GM23338 (cell line): ENCODE data around the gene SPDYE3. TPM values are rescaled to one million over a fixed set of nuclear protein-coding genes. Genes with fewer than 3 reads are reported as not detected.
"Not testable (repeated sequence)": the region's sequence is repeated elsewhere in the genome, so short reads cannot be mapped to it uniquely, and the experiment has no call there.

ENCODE experiments used
- ATAC-seq: fragments of 200-7000 bp; cut with Tn5 transposase; 3 replicates; pipeline ENCODE4 v1.9.1; 2020
- DNase-seq: peaks from one replicate; pipeline ENCODE4 v3.0.0-alpha.2; 2015; ENCODE audit warnings: low spot score
- H2AFZ ChIP-seq: fragments of 200-600 bp; sonication (generic); 2 replicates; pipeline ENCODE4 v1.8.0; 2016; ENCODE audit warnings: antibody characterized with exemption, mild to moderate bottlenecking, moderate library complexity
- H3F3A ChIP-seq: fragments of 200-600 bp; sonication (generic); replicated peaks from 2 replicates; pipeline ENCODE4 v1.8.0; 2017; ENCODE audit warnings: antibody characterized with exemption, mixed run types, low read depth
- H3K27ac ChIP-seq: fragments of 200-600 bp; sonication (generic); 2 replicates; pipeline ENCODE4 v1.6.1; 2016; ENCODE audit warnings: low read depth
- H3K27me3 ChIP-seq: fragments of 200-600 bp; sonication (generic); 2 replicates; pipeline ENCODE4 v1.8.0; 2016; ENCODE audit warnings: mild to moderate bottlenecking, mixed run types, moderate library complexity; ENCODE audit not compliant: insufficient read depth
- H3K36me3 ChIP-seq: fragments of 200-600 bp; sonication (generic); 2 replicates; pipeline ENCODE4 v1.8.0; 2016; ENCODE audit warnings: mild to moderate bottlenecking; ENCODE audit not compliant: insufficient read depth
- H3K4me1 ChIP-seq: fragments of 200-600 bp; sonication (generic); 2 replicates; pipeline ENCODE4 v1.8.0; 2016; ENCODE audit warnings: mild to moderate bottlenecking, moderate library complexity; ENCODE audit not compliant: insufficient read depth
- H3K4me2 ChIP-seq: fragments of 200-600 bp; sonication (generic); 2 replicates; pipeline ENCODE4 v1.7.1; 2017; ENCODE audit warnings: mixed run types
- H3K4me3 ChIP-seq: fragments of 200-600 bp; sonication (generic); 2 replicates; pipeline ENCODE4 v1.6.1; 2016; ENCODE audit warnings: mixed run types
- H3K79me2 ChIP-seq: fragments of 200-600 bp; sonication (generic); replicated peaks from 2 replicates; pipeline ENCODE4 v1.8.0; 2017; ENCODE audit warnings: mild to moderate bottlenecking; ENCODE audit not compliant: insufficient read depth
- H3K9me2 ChIP-seq: fragments of 200-600 bp; sonication (generic); 2 replicates; pipeline ENCODE4 v1.8.0; 2017; ENCODE audit not compliant: insufficient read depth
- H4K20me1 ChIP-seq: fragments of 200-600 bp; sonication (generic); replicated peaks from 2 replicates; pipeline ENCODE4 v1.8.0; 2017; ENCODE audit warnings: mild to moderate bottlenecking; ENCODE audit not compliant: insufficient read depth
- H3K27ac Mint-ChIP-seq: 2 replicates; pipeline ENCODE4 v1.8.0; 2020; ENCODE audit warnings: inconsistent platforms, mild to moderate bottlenecking, moderate library complexity, mixed read lengths
- H3K27me3 Mint-ChIP-seq: 3 replicates; pipeline ENCODE4 v1.8.0; 2022; ENCODE audit warnings: low read depth, mild to moderate bottlenecking, moderate library complexity, mixed read lengths, inconsistent platforms; ENCODE audit not compliant: insufficient read depth, poor library complexity
- H3K36me3 Mint-ChIP-seq: 3 replicates; pipeline ENCODE4 v1.8.0; 2021; ENCODE audit warnings: low read depth, mild to moderate bottlenecking, inconsistent platforms, moderate library complexity, mixed read lengths
- H3K4me1 Mint-ChIP-seq: 3 replicates; pipeline ENCODE4 v1.8.0; 2020; ENCODE audit warnings: mild to moderate bottlenecking, inconsistent platforms, mixed read lengths
- H3K4me3 Mint-ChIP-seq: 3 replicates; pipeline ENCODE4 v1.8.0; 2021; ENCODE audit warnings: moderate library complexity, mild to moderate bottlenecking, inconsistent platforms, mixed read lengths
- H3K9me3 Mint-ChIP-seq: 3 replicates; pipeline ENCODE4 v1.8.0; 2020; ENCODE audit warnings: moderate library complexity, mild to moderate bottlenecking, inconsistent platforms, mixed read lengths
- CTCF ChIP-seq, 2 experiments: fragments of 200-600 bp in 1 of 2; sonication (generic) in 1 of 2; conservative IDR thresholded peaks; 2 replicates each; pipeline versions ENCODE4 v1.5.1 to v1.6.1; 2016 to 2017; ENCODE audit warnings: antibody characterized with exemption in 2 of 2, low read depth in 2 of 2, mild to moderate bottlenecking in 2 of 2, moderate library complexity in 1 of 2
- EZH2 ChIP-seq: fragments of 200-600 bp; sonication (generic); IDR thresholded peaks from one replicate; pipeline ENCODE4 v1.8.0; 2017; ENCODE audit warnings: antibody characterized with exemption, mild to moderate bottlenecking, low read depth; ENCODE audit not compliant: unreplicated experiment
- EZH2phosphoT487 ChIP-seq: fragments of 200-600 bp; sonication (generic); IDR thresholded peaks from one replicate; pipeline ENCODE4 v1.8.1; 2018; ENCODE audit warnings: antibody characterized with exemption; ENCODE audit not compliant: unreplicated experiment
- JUNB ChIP-seq: IDR thresholded peaks from one replicate; pipeline ENCODE4 v1.6.1; 2016; ENCODE audit warnings: antibody characterized with exemption; ENCODE audit not compliant: unreplicated experiment
- REST ChIP-seq: IDR thresholded peaks from one replicate; pipeline ENCODE4 v1.6.1; 2018; ENCODE audit warnings: antibody characterized with exemption; ENCODE audit not compliant: unreplicated experiment
- STAT1 ChIP-seq: IDR thresholded peaks from one replicate; pipeline ENCODE4 v1.6.1; 2016; ENCODE audit warnings: antibody characterized with exemption; ENCODE audit not compliant: unreplicated experiment
- ZNF114 ChIP-seq: fragments of 250-450 bp; sonication (Bioruptor Pico); IDR thresholded peaks from 2 replicates; pipeline ENCODE4 v1.5.0; 2020; ENCODE audit warnings: mild to moderate bottlenecking, moderate library complexity
- ZNF462 ChIP-seq: fragments of 250-450 bp; sonication (Bioruptor Pico); IDR thresholded peaks from 2 replicates; pipeline ENCODE4 v1.5.0; 2020; ENCODE audit warnings: mild to moderate bottlenecking, moderate library complexity
- polyA plus RNA-seq: library from polyadenylated mRNA; unstranded; fragments of >200 nt; fragmentation: Nextera tagmentation; extraction: Ambion mirVana; gene quantifications from 2 replicates; pipeline ENCODE4 v1.2.1, GENCODE V29; 2016
- total RNA-seq: library from RNA; depleted of rRNA; stranded (reverse); fragments of >200 nt; shearing (Covaris generic); gene quantifications from 2 replicates; pipeline ENCODE4 v1.2.3, GENCODE V29; 2014

The SPDYE3 gene
- total and polyA plus RNA-seq, 2 experiments from 2014 or later = 3.6 TPM; not detected in 1

- TF ChIP-seq ZNF462 (CRISPR knock-in tag) (no peak), JUNB (no peak), EZH2phosphoT487 (no peak), EZH2 (no peak), ZNF114 (no peak), CTCF (conservative IDR thresholded peaks at IDR 0.05; ENCODE audit: low read depth in 2 of 2) (no peak), REST (no peak), STAT1 (no peak)
Measured at GRCh38 chr7:100275120-100275519, 32.4 kb upstream of the SPDYE3 start (continued).

- not testable (repeated sequence) for H3K27ac Mint-ChIP-seq, H3K4me3 ChIP-seq, H2AFZ ChIP-seq, H3K4me2 ChIP-seq, H3K9me2 ChIP-seq, H3K36me3 ChIP-seq, H3K27me3 Mint-ChIP-seq, H3K79me2 ChIP-seq, ATAC-seq, H3K27me3 ChIP-seq, H3K36me3 Mint-ChIP-seq, H3K27ac ChIP-seq, H3K4me1 Mint-ChIP-seq, H3K4me3 Mint-ChIP-seq, H3K9me3 Mint-ChIP-seq, DNase-seq, H4K20me1 ChIP-seq, H3F3A ChIP-seq, H3K4me1 ChIP-seq
Measured at GRCh38 chr7:100276126-100276525, 31.4 kb upstream of the SPDYE3 start.

GRCh38 chr7:100282069-100282608, 25.4 kb upstream of the SPDYE3 start:
- not testable (repeated sequence) for ATAC-seq, H3K9me3 Mint-ChIP-seq, H3K4me2 ChIP-seq, H3K9me2 ChIP-seq, H2AFZ ChIP-seq, DNase-seq, H3K36me3 ChIP-seq, H4K20me1 ChIP-seq, H3K4me1 Mint-ChIP-seq, H3K27me3 Mint-ChIP-seq, H3K79me2 ChIP-seq, H3K27ac Mint-ChIP-seq, H3K27me3 ChIP-seq, H3K4me1 ChIP-seq, H3K4me3 ChIP-seq, H3K27ac ChIP-seq, H3K4me3 Mint-ChIP-seq, H3K36me3 Mint-ChIP-seq, H3F3A ChIP-seq
